GM10248 (cell line): Measurements from ENCODE around the gene CBLB.

Experiments
- CTCF ChIA-PET: fragments of 300-600 bp; sonication (Branson Sonifier 250); formaldehyde crosslinking; extraction: SDS; loops from one replicate; lab custom pipeline; 2021; ENCODE audit warnings: antibody characterized with exemption; lab: Yijun Ruan, JAX
- POLR2A ChIA-PET: fragments of 350-650 bp; sonication (Branson Sonifier 250); formaldehyde crosslinking; extraction: SDS; loops from one replicate; lab custom pipeline; 2020; ENCODE audit warnings: antibody characterized with exemption; lab: Yijun Ruan, JAX
- DNase-seq: peaks from one replicate; pipeline ENCODE4 v3.0.0; 2012; ENCODE audit errors: extremely low spot score
- CTCF ChIP-seq: IDR thresholded peaks from 2 replicates; pipeline ENCODE4 v1.5.1; 2012; ENCODE audit warnings: mild to moderate bottlenecking, low read depth; ENCODE audit errors: extremely low read depth, missing control alignments, control extremely low read depth

Gene CBLB

GRCh38 chr3:105868742-105869530 lies at the start of gene CBLB:
TSS of gene CBLB (minus strand) at chr3:105869012. CDS start at chr3:105867577, 1,435 bp downstream.
- peak; percentile 92 for DNase-seq
- TF ChIP-seq CTCF = no peak
- POLR2A ChIA-PET = interaction anchor here (0.7 kb wide), 1 partner anchor 12 kb away, joined by 3 read pairs; no protein-coding TSS in a partner anchor
- CTCF ChIA-PET = interaction anchor here (1.3 to 1.8 kb wide), 2 partner anchors 11 to 13 kb away, joined by 5 to 6 read pairs; no protein-coding TSS in a partner anchor

GRCh38 chr3:105916767-105917166 lies 48.0 kb upstream of the CBLB start:
- ChIA-PET CTCF (no interaction called here), POLR2A (no interaction called here)
- DNase-seq = no peak
- no peak for TF ChIP-seq CTCF

- DNase-seq = no peak
- no peak for TF ChIP-seq CTCF
- ChIA-PET CTCF (no interaction called here), POLR2A (no interaction called here)
Measured at GRCh38 chr3:105915524-105915923, 46.7 kb upstream of the CBLB start.

- TF ChIP-seq CTCF = no peak
- ChIA-PET CTCF (no interaction called here), POLR2A (no interaction called here)
- DNase-seq = no peak
Measured at GRCh38 chr3:105913616-105914015, 44.8 kb upstream of the CBLB start.

- ChIA-PET CTCF (no interaction called here), POLR2A (no interaction called here)
- no peak for TF ChIP-seq CTCF
- DNase-seq = no peak
Measured at GRCh38 chr3:105912891-105913290, 44.1 kb upstream of the CBLB start.

- TF ChIP-seq CTCF = no peak
- CTCF ChIA-PET = interaction anchor here (0.8 to 1.8 kb wide), 3 partner anchors 8 to 35 kb away, joined by 3 to 5 read pairs (median 3); no protein-coding TSS in a partner anchor
- POLR2A ChIA-PET = no interaction called here
- no peak for DNase-seq
Measured at GRCh38 chr3:105911496-105911895, 42.7 kb upstream of the CBLB start.
